B cell (primary cell): Measurements from ENCODE around the gene COQ10B.

Experiments
- CTCF ChIP-seq: fragments of 200-600 bp; IDR thresholded peaks from one replicate; pipeline ENCODE4 v1.8.0; 2022; ENCODE audit warnings: antibody characterized with exemption, mild to moderate bottlenecking
- EZH2 ChIP-seq: IDR thresholded peaks from 2 replicates; pipeline ENCODE4 v1.6.1; 2012; ENCODE audit warnings: borderline replicate concordance, low read depth, mild to moderate bottlenecking, moderate library complexity, low read length; ENCODE audit not compliant: insufficient read depth, poor library complexity, severe bottlenecking

DNA sequence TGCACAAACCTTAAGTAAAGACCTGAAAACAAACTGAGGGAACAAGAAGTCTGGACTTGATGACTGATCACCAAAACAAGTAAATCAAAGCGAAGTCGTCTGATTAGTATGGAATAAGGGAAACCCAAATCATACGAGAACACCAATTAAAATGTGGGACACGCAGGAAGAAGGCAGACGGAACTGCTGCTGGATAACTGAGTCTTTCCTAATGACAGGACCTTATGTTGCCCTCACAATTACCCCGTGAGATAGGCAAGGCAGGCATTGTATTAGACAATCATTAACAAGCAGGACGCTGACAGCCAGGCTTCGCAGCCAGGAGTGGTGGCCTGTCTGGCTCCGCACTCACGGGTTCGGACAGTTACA is 614 bp upstream of the COQ10B start:
- TF ChIP-seq CTCF, result no peak
- no peak for TF ChIP-seq EZH2
